LoVo (cell line): ENCODE measurements around the gene FOXP2.

Source experiments
- DNase-seq: peaks from one replicate; pipeline ENCODE4 v3.0.0-alpha.2; 2016; ENCODE audit warnings: low spot score

The FOXP2 gene

GRCh38 chr7:114715907-114716306, 301.3 kb downstream of the FOXP2 start:
- no peak for DNase-seq

GRCh38 chr7:114718861-114719260, 304.2 kb downstream of the FOXP2 start:
- DNase-seq: no peak

- DNase-seq: no peak
These were observed 306.1 kb downstream of the FOXP2 start for GRCh38 chr7:114720725-114721124.

GRCh38 chr7:114722562-114722961, 307.9 kb downstream of the FOXP2 start:
- DNase-seq: no peak

- DNase-seq: no peak
These were observed 308.7 kb downstream of the FOXP2 start for GRCh38 chr7:114723308-114723707.

GRCh38 chr7:114740095-114740494, 325.5 kb downstream of the FOXP2 start:
- no peak for DNase-seq

GRCh38 chr7:114740941-114741340, 326.3 kb downstream of the FOXP2 start:
- DNase-seq: no peak

GRCh38 chr7:114741911-114742310, 327.3 kb downstream of the FOXP2 start:
- DNase-seq: no peak
